Measurements from ENCODE around the gene ANKRD39.

Gene ANKRD39

GRCh38 chr2:96824079-96824870 lies 33.5 kb downstream of the ANKRD39 start:
- TF ChIP-seq CTCF (IDR thresholded peaks at IDR 0.05) = no peak

GRCh38 chr2:96823198-96823597 lies 34.6 kb downstream of the ANKRD39 start:
- TF ChIP-seq CTCF (IDR thresholded peaks at IDR 0.05) = no peak

GRCh38 chr2:96822786-96823185 lies 35.0 kb downstream of the ANKRD39 start:
- TF ChIP-seq CTCF (IDR thresholded peaks at IDR 0.05) = no peak

- no peak for TF ChIP-seq CTCF (IDR thresholded peaks at IDR 0.05)
Measured at GRCh38 chr2:96821113-96821675, 36.6 kb downstream of the ANKRD39 start.

GRCh38 chr2:96819876-96820511 lies 37.8 kb downstream of the ANKRD39 start:
- TF ChIP-seq CTCF (IDR thresholded peaks at IDR 0.05) = no peak

GRCh38 chr2:96819128-96819875 lies 38.5 kb downstream of the ANKRD39 start:
- TF ChIP-seq CTCF (IDR thresholded peaks at IDR 0.05) = no peak

- TF ChIP-seq CTCF (IDR thresholded peaks at IDR 0.05) = no peak
Measured at GRCh38 chr2:96817882-96818281, 39.9 kb downstream of the ANKRD39 start.
